Measurements from ENCODE around the gene KRT38.

DNA sequence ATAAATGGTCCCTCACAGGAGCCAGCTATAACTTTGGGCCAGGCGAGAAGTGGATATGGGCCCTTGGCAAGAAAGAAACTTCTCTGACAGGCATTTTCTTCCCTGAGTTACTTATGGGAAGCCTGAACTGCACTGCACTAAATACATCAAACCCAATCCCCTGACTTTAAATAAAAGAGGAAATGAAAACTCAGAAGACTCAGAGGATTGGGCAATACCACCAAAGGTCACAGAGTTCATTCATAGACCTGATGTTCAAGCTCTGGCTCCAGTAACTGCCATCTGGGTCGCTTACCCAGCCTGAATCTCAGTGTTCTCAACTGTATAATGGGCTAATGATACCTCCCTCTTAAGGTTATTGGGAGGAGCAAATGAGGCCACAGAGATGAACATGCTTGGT lies 39.4 kb upstream of the KRT38 start:
- TF ChIP-seq, protein P1, sequence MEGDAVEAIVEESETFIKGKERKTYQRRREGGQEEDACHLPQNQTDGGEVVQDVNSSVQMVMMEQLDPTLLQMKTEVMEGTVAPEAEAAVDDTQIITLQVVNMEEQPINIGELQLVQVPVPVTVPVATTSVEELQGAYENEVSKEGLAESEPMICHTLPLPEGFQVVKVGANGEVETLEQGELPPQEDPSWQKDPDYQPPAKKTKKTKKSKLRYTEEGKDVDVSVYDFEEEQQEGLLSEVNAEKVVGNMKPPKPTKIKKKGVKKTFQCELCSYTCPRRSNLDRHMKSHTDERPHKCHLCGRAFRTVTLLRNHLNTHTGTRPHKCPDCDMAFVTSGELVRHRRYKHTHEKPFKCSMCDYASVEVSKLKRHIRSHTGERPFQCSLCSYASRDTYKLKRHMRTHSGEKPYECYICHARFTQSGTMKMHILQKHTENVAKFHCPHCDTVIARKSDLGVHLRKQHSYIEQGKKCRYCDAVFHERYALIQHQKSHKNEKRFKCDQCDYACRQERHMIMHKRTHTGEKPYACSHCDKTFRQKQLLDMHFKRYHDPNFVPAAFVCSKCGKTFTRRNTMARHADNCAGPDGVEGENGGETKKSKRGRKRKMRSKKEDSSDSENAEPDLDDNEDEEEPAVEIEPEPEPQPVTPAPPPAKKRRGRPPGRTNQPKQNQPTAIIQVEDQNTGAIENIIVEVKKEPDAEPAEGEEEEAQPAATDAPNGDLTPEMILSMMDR (IDR thresholded peaks at IDR 0.05): no peak
- no peak for TF ChIP-seq POLR2A (IDR thresholded peaks at IDR 0.05)

All from testis (tissue), 2 donors.